Neural progenitor cell (in vitro differentiated cells): Measurements from ENCODE around the gene C18orf32. TPM values are rescaled to one million over a fixed set of nuclear protein-coding genes. Genes with fewer than 3 reads are reported as not detected.

Source experiments
- DNase-seq: peaks from one replicate; pipeline ENCODE4 v3.0.0-alpha.2; 2016; ENCODE audit warnings: low spot score
- H2AFZ ChIP-seq: fragments of 200-600 bp; sonication (generic); replicated peaks from 2 replicates; pipeline ENCODE4 v1.6.1; 2016; ENCODE audit warnings: antibody characterized with exemption
- H3F3A ChIP-seq: fragments of 200-600 bp; sonication (generic); 2 replicates; pipeline ENCODE4 v1.6.1; 2016; ENCODE audit warnings: antibody characterized with exemption, low read depth
- H3K27ac ChIP-seq: fragments of 200-600 bp; sonication (generic); 2 replicates; pipeline ENCODE4 v1.5.1; 2016; ENCODE audit warnings: mild to moderate bottlenecking
- H3K27me3 ChIP-seq: fragments of 200-600 bp; sonication (generic); 2 replicates; pipeline ENCODE4 v1.6.1; 2016; ENCODE audit warnings: mild to moderate bottlenecking, moderate library complexity
- H3K36me3 ChIP-seq: fragments of 200-600 bp; sonication (generic); 2 replicates; pipeline ENCODE4 v1.5.1; 2016
- H3K4me1 ChIP-seq: fragments of 200-600 bp; sonication (generic); 2 replicates; pipeline ENCODE4 v1.6.1; 2016; ENCODE audit warnings: mixed run types
- H3K4me2 ChIP-seq: fragments of 200-600 bp; sonication (generic); 2 replicates; pipeline ENCODE4 v1.6.1; 2016
- H3K4me3 ChIP-seq: fragments of 200-600 bp; sonication (generic); 2 replicates; pipeline ENCODE4 v1.5.1; 2016
- H3K79me2 ChIP-seq: fragments of 200-600 bp; sonication (generic); 2 replicates; pipeline ENCODE4 v1.6.1; 2016; ENCODE audit warnings: low read depth
- H3K9ac ChIP-seq: fragments of 200-600 bp; sonication (generic); 2 replicates; pipeline ENCODE4 v1.6.1; 2016
- H3K9me3 ChIP-seq: fragments of 200-600 bp; sonication (generic); 2 replicates; pipeline ENCODE4 v1.5.1; 2016; ENCODE audit warnings: low read depth
- H4K20me1 ChIP-seq: fragments of 200-600 bp; sonication (generic); 2 replicates; pipeline ENCODE4 v1.6.1; 2016; ENCODE audit warnings: low read depth
- H3K27ac Mint-ChIP-seq: 3 replicates; pipeline ENCODE4 v1.8.0; 2021; ENCODE audit warnings: mixed read lengths
- H3K27me3 Mint-ChIP-seq: 2 replicates; pipeline ENCODE4 v1.8.0; 2022; ENCODE audit warnings: low read depth, mild to moderate bottlenecking, inconsistent platforms, moderate library complexity, mixed read lengths; ENCODE audit not compliant: insufficient read depth
- H3K36me3 Mint-ChIP-seq: 3 replicates; pipeline ENCODE4 v1.8.0; 2021; ENCODE audit warnings: mixed read lengths
- H3K4me1 Mint-ChIP-seq: 3 replicates; pipeline ENCODE4 v1.8.0; 2021; ENCODE audit warnings: mixed read lengths
- H3K4me3 Mint-ChIP-seq: 3 replicates; pipeline ENCODE4 v1.8.0; 2021; ENCODE audit warnings: mild to moderate bottlenecking, moderate library complexity, mixed read lengths
- H3K9me3 Mint-ChIP-seq: 3 replicates; pipeline ENCODE4 v1.8.0; 2020; ENCODE audit warnings: mixed read lengths
- CTCF ChIP-seq: fragments of 200-600 bp; sonication (generic); IDR thresholded peaks from 2 replicates; pipeline ENCODE4 v1.5.1; 2017; ENCODE audit warnings: antibody characterized with exemption, mild to moderate bottlenecking
- EZH2 ChIP-seq: fragments of 200-600 bp; sonication (generic); IDR thresholded peaks from 2 replicates; pipeline ENCODE4 v1.6.1; 2017; ENCODE audit warnings: antibody characterized with exemption, mild to moderate bottlenecking, moderate library complexity
- EZH2phosphoT487 ChIP-seq: fragments of 200-600 bp; sonication (generic); IDR thresholded peaks from 2 replicates; pipeline ENCODE4 v1.6.1; 2017; ENCODE audit warnings: antibody characterized with exemption
- total RNA-seq: library from RNA; depleted of rRNA; stranded (reverse); fragments of >200 nt; gene quantifications from 2 replicates; pipeline ENCODE4 v1.2.3, GENCODE V29; 2015; ENCODE audit warnings: low replicate concordance

C18orf32 gene
- total RNA-seq, 1 donor from 2014 or later: 72.4 TPM

GRCh38 chr18:49486134-49486533, 900 bp downstream of the C18orf32 start:
- Mint-ChIP-seq H3K27me3 (peaks cover 3% of the 10 kb centered on the region), H3K36me3 (peaks cover 34% of the 10 kb centered on the region), H3K4me1 (peaks cover 34% of the 10 kb centered on the region), H3K4me3 (peak overlapping the region; percentile 96), H3K27ac (no peak overlapping the region), H3K9me3 (no peaks in the 10 kb centered on the region)
- Histone ChIP-seq H3K9me3 (no peaks in the 10 kb centered on the region), H4K20me1 (peaks cover 43% of the 10 kb centered on the region), H3K4me1 (peaks cover 33% of the 10 kb centered on the region), H3K27me3 (no peaks in the 10 kb centered on the region), H3K9ac (peak overlapping the region; percentile 62), H2AFZ (no peak overlapping the region), H3K36me3 (peaks cover 26% of the 10 kb centered on the region), H3K79me2 (peaks cover 56% of the 10 kb centered on the region), H3K4me2 (peak overlapping the region; percentile 90), H3K27ac (no peak overlapping the region), H3K4me3 (peak overlapping the region; percentile 83), H3F3A (peaks cover 48% of the 10 kb centered on the region)
- no peak for DNase-seq
- TF ChIP-seq EZH2 (no peak), EZH2phosphoT487 (no peak), CTCF (no peak)

GRCh38 chr18:49483198-49483597, 3.8 kb downstream of the C18orf32 start:
- Mint-ChIP-seq H3K4me3 (no peak overlapping the region), H3K36me3 (peaks cover 16% of the 10 kb centered on the region), H3K9me3 (no peaks in the 10 kb centered on the region), H3K4me1 (peaks cover 17% of the 10 kb centered on the region), H3K27ac (no peak overlapping the region), H3K27me3 (peaks cover 3% of the 10 kb centered on the region)
- Histone ChIP-seq H4K20me1 (peaks cover 14% of the 10 kb centered on the region), H3K4me3 (no peak overlapping the region), H3K4me2 (no peak overlapping the region), H3F3A (peaks cover 19% of the 10 kb centered on the region), H3K4me1 (peaks cover 16% of the 10 kb centered on the region), H3K27me3 (no peaks in the 10 kb centered on the region), H3K9me3 (no peaks in the 10 kb centered on the region), H3K36me3 (peaks cover 7% of the 10 kb centered on the region), H3K27ac (no peak overlapping the region), H2AFZ (no peak overlapping the region), H3K79me2 (peaks cover 39% of the 10 kb centered on the region), H3K9ac (no peak overlapping the region)
- DNase-seq: no peak
- TF ChIP-seq EZH2 (no peak), CTCF (no peak), EZH2phosphoT487 (no peak)

GRCh38 chr18:49481907-49482306, 5.1 kb downstream of the C18orf32 start:
- H3K27ac ChIP-seq: no peak overlapping the region
- Mint-ChIP-seq H3K27me3 (peaks cover 3% of the 10 kb centered on the region), H3K4me1 (peaks cover 11% of the 10 kb centered on the region), H3K36me3 (peaks cover 16% of the 10 kb centered on the region), H3K4me3 (no peak overlapping the region), H3K27ac (no peak overlapping the region), H3K9me3 (no peaks in the 10 kb centered on the region)
- no peak overlapping the region for H3K4me2 ChIP-seq
- TF ChIP-seq EZH2phosphoT487 (no peak), EZH2 (no peak), CTCF (no peak)
- no peaks in the 10 kb centered on the region for H3K27me3 ChIP-seq
- no peak overlapping the region for H3K9ac ChIP-seq
- H3K4me1 ChIP-seq: peaks cover 6% of the 10 kb centered on the region
- no peaks in the 10 kb centered on the region for H3K9me3 ChIP-seq
- no peak overlapping the region for H3K4me3 ChIP-seq
- H2AFZ ChIP-seq: no peak overlapping the region
- peaks cover 7% of the 10 kb centered on the region for H3K36me3 ChIP-seq
- H4K20me1 ChIP-seq: peaks cover 4% of the 10 kb centered on the region
- no peak for DNase-seq
- H3K79me2 ChIP-seq: peaks cover 39% of the 10 kb centered on the region
- peaks cover 11% of the 10 kb centered on the region for H3F3A ChIP-seq
